Tibial artery (tissue), 4 donors: Measurements from ENCODE around the gene RNF222.

Experiments used
- DNase-seq, 2 donors: peaks; one replicate each; pipeline ENCODE4 v3.0.0-alpha.2; 2019
- H3K27ac ChIP-seq, 2 donors: fragments of 200-600 bp; sonication (generic) in 1 of 2; 1 replicate in 1 of 2; 2 replicates in 1 of 2; pipeline ENCODE4 v1.5.1; 2018 to 2019; ENCODE audit warnings: mild to moderate bottlenecking in 1 of 2
- H3K27me3 ChIP-seq, 2 donors: fragments of 200-600 bp; sonication (generic) in 1 of 2; one replicate each; pipeline versions ENCODE4 v1.5.1 to v1.6.0; 2016 to 2019
- H3K36me3 ChIP-seq, 3 donors: fragments of 200-600 bp; sonication (generic) in 2 of 3; one replicate each; pipeline ENCODE4 v1.5.1; 2016 to 2019; ENCODE audit warnings: mild to moderate bottlenecking in 2 of 3
- H3K4me1 ChIP-seq, 4 donors: fragments of 200-600 bp; sonication (generic) in 2 of 4; 1 replicate in 3 of 4; 2 replicates in 1 of 4; pipeline ENCODE4 v1.5.1; 2016 to 2019
- H3K4me3 ChIP-seq, 2 donors: fragments of 200-600 bp; sonication (generic) in 1 of 2; 1 replicate in 1 of 2; 2 replicates in 1 of 2; pipeline ENCODE4 v1.5.1; 2018 to 2019; ENCODE audit warnings: mild to moderate bottlenecking in 2 of 2
- H3K9me3 ChIP-seq, 3 donors: fragments of 200-600 bp; sonication (generic) in 1 of 3; one replicate each; pipeline ENCODE4 v1.5.1; 2016 to 2019
- intact Hi-C: fragments of 100-400 bp; cut with DNase I; formaldehyde crosslinking; loops from one replicate; pipeline ENCODE4 v1.15.0; 2023; ENCODE audit warnings: low total_unique reads
- TF ChIP-seq, protein P1 (sequence below), 2 experiments: fragments of 200-600 bp in 1 of 2; fragments of 450-650 bp in 1 of 2; IDR thresholded peaks; one replicate each; pipeline ENCODE4 v1.5.1; 2017 to 2019; ENCODE audit warnings: antibody characterized with exemption in 2 of 2, mild to moderate bottlenecking in 1 of 2, moderate library complexity in 1 of 2

Gene RNF222

DNA sequence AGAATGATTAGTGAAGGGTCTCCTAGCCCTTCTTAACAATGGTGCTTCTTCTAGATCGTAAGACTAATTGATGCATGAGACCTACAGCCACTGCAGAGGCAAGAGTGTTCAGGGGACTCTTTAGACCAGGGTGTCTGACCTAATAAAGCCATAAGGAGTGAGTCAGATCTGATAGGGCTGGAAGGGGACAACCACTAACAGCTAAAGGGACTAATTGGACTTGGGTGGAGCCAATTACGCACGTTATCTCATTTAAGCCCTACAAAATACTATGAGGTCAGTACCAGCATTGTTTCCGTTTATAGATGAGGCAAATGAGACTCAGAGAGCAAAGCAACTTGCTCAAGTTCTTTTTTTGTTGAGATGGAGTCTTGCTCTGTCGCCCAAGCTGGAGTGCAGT is 14.5 kb upstream of the RNF222 start:
- Histone ChIP-seq H3K4me1 (peaks cover 0 to 5% (median 1%) of the 10 kb centered on the region in 4 donors), H3K27ac (no peak overlapping the region), H3K4me3 (no peak overlapping the region), H3K27me3 (peaks cover 0 to 7% of the 10 kb centered on the region in 2 donors), H3K9me3 (no peaks in the 10 kb centered on the region), H3K36me3 (no peaks in the 10 kb centered on the region)
- DNase-seq = no peak
- intact Hi-C loops = loop anchor here (10.0 kb wide), 1 partner anchor 333 kb away; the partner anchor contains the start of gene CCDC42
- TF ChIP-seq, protein P1, sequence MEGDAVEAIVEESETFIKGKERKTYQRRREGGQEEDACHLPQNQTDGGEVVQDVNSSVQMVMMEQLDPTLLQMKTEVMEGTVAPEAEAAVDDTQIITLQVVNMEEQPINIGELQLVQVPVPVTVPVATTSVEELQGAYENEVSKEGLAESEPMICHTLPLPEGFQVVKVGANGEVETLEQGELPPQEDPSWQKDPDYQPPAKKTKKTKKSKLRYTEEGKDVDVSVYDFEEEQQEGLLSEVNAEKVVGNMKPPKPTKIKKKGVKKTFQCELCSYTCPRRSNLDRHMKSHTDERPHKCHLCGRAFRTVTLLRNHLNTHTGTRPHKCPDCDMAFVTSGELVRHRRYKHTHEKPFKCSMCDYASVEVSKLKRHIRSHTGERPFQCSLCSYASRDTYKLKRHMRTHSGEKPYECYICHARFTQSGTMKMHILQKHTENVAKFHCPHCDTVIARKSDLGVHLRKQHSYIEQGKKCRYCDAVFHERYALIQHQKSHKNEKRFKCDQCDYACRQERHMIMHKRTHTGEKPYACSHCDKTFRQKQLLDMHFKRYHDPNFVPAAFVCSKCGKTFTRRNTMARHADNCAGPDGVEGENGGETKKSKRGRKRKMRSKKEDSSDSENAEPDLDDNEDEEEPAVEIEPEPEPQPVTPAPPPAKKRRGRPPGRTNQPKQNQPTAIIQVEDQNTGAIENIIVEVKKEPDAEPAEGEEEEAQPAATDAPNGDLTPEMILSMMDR (IDR thresholded peaks at IDR 0.05) = no peak

GRCh38 chr17:8410883-8411238 is 13.2 kb upstream of the RNF222 start:
- peaks cover 0 to 6% of the 10 kb centered on the region in 2 donors for H3K27me3 ChIP-seq

DNA sequence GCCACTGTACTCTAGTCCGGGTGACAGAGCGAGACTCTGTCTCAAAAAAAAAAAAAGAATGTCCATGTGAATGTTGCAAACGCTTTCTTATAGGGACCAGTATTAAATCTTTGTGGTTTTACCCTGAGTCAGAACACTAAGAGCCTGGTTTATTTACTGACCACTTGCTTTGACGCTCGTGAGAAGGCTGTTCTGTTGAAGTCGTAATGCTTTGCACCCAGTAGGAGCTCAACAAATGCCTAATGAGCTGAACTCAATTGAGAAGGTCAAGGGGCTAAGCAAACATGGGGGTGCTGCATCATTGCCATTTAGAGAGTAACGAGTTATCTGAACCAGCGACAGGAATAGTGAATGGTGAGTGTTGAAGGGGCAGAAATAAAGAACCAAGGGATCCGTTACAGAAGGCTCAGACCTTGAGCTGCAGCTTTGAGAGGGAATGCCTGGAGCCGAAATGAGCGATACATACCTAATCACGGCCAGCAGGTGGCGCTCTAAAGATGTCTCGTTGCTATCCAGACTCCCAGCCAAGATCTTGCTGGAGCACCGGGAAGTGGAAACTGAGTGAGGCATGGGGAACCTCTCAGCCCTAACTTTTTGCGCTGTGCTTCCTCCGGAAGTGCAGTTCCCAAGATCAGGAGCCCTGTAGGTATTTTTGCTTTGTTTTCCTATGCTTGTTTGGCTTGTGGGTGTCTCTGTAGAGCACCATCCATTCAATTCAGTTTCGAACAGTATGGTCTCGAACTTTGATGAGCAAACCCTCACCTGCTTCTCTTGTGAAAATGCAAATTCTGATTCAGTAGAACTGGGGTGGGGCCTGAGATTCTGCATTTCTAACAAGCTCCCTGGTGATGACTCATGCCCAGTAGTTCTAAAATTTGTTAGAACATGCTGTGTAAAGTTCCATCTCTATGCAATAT is 12.6 kb upstream of the RNF222 start:
- Histone ChIP-seq H3K27me3 (peaks cover 0 to 3% of the 10 kb centered on the region in 2 donors), H3K36me3 (no peaks in the 10 kb centered on the region), H3K4me1 (peaks cover 0 to 5% (median 1%) of the 10 kb centered on the region in 4 donors), H3K9me3 (no peaks in the 10 kb centered on the region), H3K27ac (no peak overlapping the region), H3K4me3 (no peak overlapping the region)
- peak; percentile 87 to 93 for DNase-seq
- TF ChIP-seq, protein P1 (IDR thresholded peaks at IDR 0.05) = peak; percentile 80 to 95
- intact Hi-C loops = loop anchor here (1.0 to 10.0 kb wide), 2 partner anchors 335 to 376 kb away; partner anchors contain the start of gene CCDC42

More at GRCh38 chr17:8410883-8411238, 13.2 kb upstream of the RNF222 start:
- Histone ChIP-seq H3K36me3 (no peaks in the 10 kb centered on the region), H3K4me1 (peaks cover 0 to 5% (median 1%) of the 10 kb centered on the region in 4 donors), H3K27ac (no peak overlapping the region), H3K9me3 (no peaks in the 10 kb centered on the region), H3K4me3 (no peak overlapping the region)
- DNase-seq = no peak
- intact Hi-C loops = loop anchor here (1.0 to 10.0 kb wide), 2 partner anchors 334 to 375 kb away; partner anchors contain the start of gene CCDC42
- TF ChIP-seq, protein P1 (IDR thresholded peaks at IDR 0.05) = no peak

GRCh38 chr17:8408371-8408770 is 10.7 kb upstream of the RNF222 start:
- Histone ChIP-seq H3K36me3 (no peaks in the 10 kb centered on the region), H3K27ac (no peak overlapping the region), H3K4me3 (no peak overlapping the region), H3K9me3 (no peaks in the 10 kb centered on the region), H3K27me3 (peaks cover 0 to 8% of the 10 kb centered on the region in 2 donors), H3K4me1 (peaks cover 0 to 5% (median 1%) of the 10 kb centered on the region in 4 donors)
- intact Hi-C loops = no loop called here
- DNase-seq = peak in 1 of 2 donors; percentile 56
- TF ChIP-seq, protein P1 (IDR thresholded peaks at IDR 0.05) = no peak

- H3K9me3 ChIP-seq = no peaks in the 10 kb centered on the region
- TF ChIP-seq, protein P1 (IDR thresholded peaks at IDR 0.05) = no peak
- peaks cover 0 to 13% of the 10 kb centered on the region in 2 donors for H3K27me3 ChIP-seq
- no peaks in the 10 kb centered on the region for H3K36me3 ChIP-seq
- intact Hi-C loops = no loop called here
- H3K27ac ChIP-seq = no peak overlapping the region
- H3K4me3 ChIP-seq = no peak overlapping the region
- DNase-seq = peak in 1 of 2 donors; percentile 32
- peaks cover 0 to 5% (median 1%) of the 10 kb centered on the region in 4 donors for H3K4me1 ChIP-seq
Observed at GRCh38 chr17:8406174-8406573, 8.5 kb upstream of the RNF222 start.
